OCI-LY7 (cell line): ENCODE data around the gene PLCB2. TPM values are rescaled to one million over a fixed set of nuclear protein-coding genes. Genes with fewer than 3 reads are reported as not detected.

Experiments used
- BruUV-seq: library from RNA; stranded (reverse); fragments of 400-500 nt; replicated peaks from 2 replicates; lab custom pipeline; 2021; lab: Mats Ljungman, UMichigan
- CTCF ChIA-PET: fragments of 300-600 bp; sonication (Branson Sonifier 250); formaldehyde crosslinking; loops from one replicate; lab custom pipeline; 2022; ENCODE audit warnings: antibody characterized with exemption; ENCODE audit not compliant: unreplicated experiment; lab: Charles Lee
- POLR2A ChIA-PET: fragments of 300-600 bp; sonication (Branson Sonifier 250); formaldehyde crosslinking; loops from one replicate; lab custom pipeline; 2022; ENCODE audit warnings: antibody characterized with exemption; lab: Charles Lee
- DNase-seq: peaks from one replicate; pipeline ENCODE4 v3.0.0-alpha.2; 2015; ENCODE audit warnings: low spot score
- H2AFZ ChIP-seq: fragments of 200-600 bp; sonication (generic), shearing (Covaris generic); 2 replicates; pipeline ENCODE4 v1.6.1; 2014; ENCODE audit warnings: mild to moderate bottlenecking, antibody characterized with exemption, low read length, moderate library complexity
- H3K27ac ChIP-seq: fragments of 200-600 bp; sonication (generic); 2 replicates; pipeline ENCODE4 v1.5.1; 2014; ENCODE audit warnings: mixed run types, low read depth, mild to moderate bottlenecking, moderate library complexity, low read length, inconsistent platforms; ENCODE audit not compliant: poor library complexity, severe bottlenecking
- H3K36me3 ChIP-seq: fragments of 200-600 bp; sonication (generic); 2 replicates; pipeline ENCODE4 v1.6.1; 2014; ENCODE audit warnings: mild to moderate bottlenecking, antibody characterized with exemption, low read length, moderate library complexity, mixed read lengths; ENCODE audit not compliant: insufficient read depth
- H3K4me1 ChIP-seq: fragments of 200-600 bp; sonication (generic); 2 replicates; pipeline ENCODE4 v1.5.1; 2014; ENCODE audit warnings: mild to moderate bottlenecking, low read length; ENCODE audit not compliant: insufficient read depth, poor library complexity, severe bottlenecking
- H3K4me2 ChIP-seq: fragments of 200-600 bp; sonication (generic); 2 replicates; pipeline ENCODE4 v1.6.1; 2014; ENCODE audit warnings: mild to moderate bottlenecking, low read length
- H3K4me3 ChIP-seq: fragments of 200-600 bp; sonication (generic); 2 replicates; pipeline ENCODE4 v1.5.1; 2014; ENCODE audit warnings: mild to moderate bottlenecking, low read depth, low read length; ENCODE audit not compliant: poor library complexity, severe bottlenecking
- H3K79me2 ChIP-seq: fragments of 200-600 bp; sonication (generic); 2 replicates; pipeline ENCODE4 v1.6.1; 2016; ENCODE audit warnings: low read depth, mild to moderate bottlenecking, low read length, moderate library complexity, mixed read lengths; ENCODE audit not compliant: insufficient read depth
- H3K9me2 ChIP-seq: fragments of 200-600 bp; sonication (generic); 2 replicates; pipeline ENCODE4 v1.6.1; 2016; ENCODE audit warnings: mild to moderate bottlenecking, low read length, mixed read lengths; ENCODE audit not compliant: insufficient read depth
- H3K9me3 ChIP-seq: fragments of 200-600 bp; sonication (generic); 2 replicates; pipeline ENCODE4 v1.6.1; 2014; ENCODE audit warnings: mild to moderate bottlenecking, mixed run types, low read length, mixed read lengths
- H4K20me1 ChIP-seq: fragments of 200-600 bp; sonication (generic); 2 replicates; pipeline ENCODE4 v1.6.1; 2014; ENCODE audit warnings: mild to moderate bottlenecking, antibody characterized with exemption, low read length, moderate library complexity, mixed read lengths; ENCODE audit not compliant: insufficient read depth
- CTCF ChIP-seq: fragments of 200-600 bp; sonication (generic); conservative IDR thresholded peaks from 2 replicates; pipeline ENCODE4 v1.5.1; 2014; ENCODE audit warnings: mild to moderate bottlenecking, antibody characterized with exemption, low read length, moderate library complexity, mixed read lengths
- EZH2phosphoT487 ChIP-seq: fragments of 200-600 bp; sonication (generic); IDR thresholded peaks from 2 replicates; pipeline ENCODE4 v1.6.1; 2018; ENCODE audit warnings: low read depth, borderline replicate concordance, mild to moderate bottlenecking, mixed run types, antibody characterized with exemption, low read length, moderate library complexity, mixed read lengths
- intact Hi-C: fragments of 100-400 bp; cut with micrococcal nuclease; formaldehyde crosslinking; loops from one replicate; pipeline ENCODE4 v1.10.0; 2022; ENCODE audit not compliant: unreplicated experiment
- total RNA-seq, 2 experiments: library from RNA; depleted of rRNA in 1 of 2; stranded (reverse); fragments of >200 nt in 1 of 2; shearing (Covaris generic) in 1 of 2; gene quantifications; 2 replicates each; pipeline ENCODE4 v1.2.3, GENCODE V29; 2014 to 2022

The PLCB2 gene
- total RNA-seq, 2 experiments from 2014 or later = 9.6 TPM; not detected in 1

DNA sequence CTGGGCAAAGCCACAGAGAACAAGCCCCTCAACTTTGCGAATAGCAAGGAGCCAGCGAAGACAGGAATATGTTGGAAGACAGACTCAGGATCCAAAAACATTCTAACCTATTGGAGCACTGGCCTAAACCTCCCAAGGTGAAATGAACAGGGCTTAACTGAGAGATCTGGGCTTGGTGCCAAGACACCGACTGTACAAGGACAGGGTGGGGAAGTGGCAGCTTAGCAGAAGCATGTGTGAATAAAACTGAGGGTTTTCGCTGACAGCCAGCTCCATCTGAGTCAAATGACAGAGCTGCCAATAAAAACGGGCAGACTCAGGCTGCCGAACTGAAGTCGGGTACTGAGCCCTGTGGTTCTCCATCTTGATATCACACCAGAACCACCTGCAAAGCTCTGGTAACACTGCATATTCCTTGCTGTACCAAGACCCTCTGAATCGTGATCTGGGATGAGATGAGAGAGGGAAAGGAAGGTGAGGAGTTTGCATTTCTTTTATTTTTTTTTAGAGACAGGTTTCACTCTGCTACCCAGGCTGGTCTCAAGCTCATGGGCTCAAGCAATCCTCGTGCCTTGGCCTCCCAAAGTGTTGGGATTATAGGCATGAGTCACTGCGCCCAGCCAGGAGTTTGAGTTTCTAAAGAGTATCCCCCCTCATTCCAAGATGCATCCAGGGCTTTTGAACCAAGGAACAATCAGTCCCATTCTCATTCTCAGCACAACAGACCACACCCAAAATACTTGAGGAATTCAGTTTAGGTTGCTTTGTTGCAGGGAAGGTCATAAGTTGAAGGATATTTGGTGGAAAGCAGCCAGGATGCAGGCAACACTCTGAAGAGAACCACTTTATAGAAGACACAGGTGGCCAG lies 6.0 kb upstream of the PLCB2 start:
- Histone ChIP-seq H4K20me1 (no peaks in the 10 kb centered on the region), H3K4me3 (no peak overlapping the region), H2AFZ (no peak overlapping the region), H3K79me2 (no peaks in the 10 kb centered on the region), H3K4me1 (no peaks in the 10 kb centered on the region), H3K9me3 (no peaks in the 10 kb centered on the region), H3K27ac (no peak overlapping the region), H3K36me3 (no peaks in the 10 kb centered on the region), H3K4me2 (no peak overlapping the region), H3K9me2 (no peaks in the 10 kb centered on the region)
- CTCF ChIA-PET = no interaction called here
- POLR2A ChIA-PET = no interaction called here
- no TSS peak for BruUV-seq
- TF ChIP-seq CTCF (no peak), EZH2phosphoT487 (no peak)
- no peak for DNase-seq
- intact Hi-C loops = no loop called here

GRCh38 chr15:40312370-40313158 lies 4.8 kb upstream of the PLCB2 start:
- Histone ChIP-seq H3K4me2 (no peak overlapping the region), H3K4me3 (no peak overlapping the region), H3K79me2 (no peaks in the 10 kb centered on the region), H3K4me1 (no peaks in the 10 kb centered on the region), H3K27ac (no peak overlapping the region), H3K9me3 (no peaks in the 10 kb centered on the region), H2AFZ (no peak overlapping the region), H4K20me1 (no peaks in the 10 kb centered on the region), H3K9me2 (no peaks in the 10 kb centered on the region), H3K36me3 (no peaks in the 10 kb centered on the region)
- intact Hi-C loops = no loop called here
- ChIA-PET POLR2A (interaction anchor here (0.6 to 1.1 kb wide), 2 partner anchors 70 to 178 kb away, joined by 3 to 4 read pairs; partner anchors contain the start of gene KNSTRN), CTCF (no interaction called here)
- BruUV-seq = no TSS peak
- DNase-seq = no peak
- TF ChIP-seq CTCF (no peak), EZH2phosphoT487 (no peak)
